Measurements from ENCODE around the gene CEP290. TPM values are rescaled to one million over a fixed set of nuclear protein-coding genes. Genes with fewer than 3 reads are reported as not detected.

The CEP290 gene
- total and polyA plus RNA-seq, 8 donors = 3.6 to 8.9 (median 4.4) TPM

DNA sequence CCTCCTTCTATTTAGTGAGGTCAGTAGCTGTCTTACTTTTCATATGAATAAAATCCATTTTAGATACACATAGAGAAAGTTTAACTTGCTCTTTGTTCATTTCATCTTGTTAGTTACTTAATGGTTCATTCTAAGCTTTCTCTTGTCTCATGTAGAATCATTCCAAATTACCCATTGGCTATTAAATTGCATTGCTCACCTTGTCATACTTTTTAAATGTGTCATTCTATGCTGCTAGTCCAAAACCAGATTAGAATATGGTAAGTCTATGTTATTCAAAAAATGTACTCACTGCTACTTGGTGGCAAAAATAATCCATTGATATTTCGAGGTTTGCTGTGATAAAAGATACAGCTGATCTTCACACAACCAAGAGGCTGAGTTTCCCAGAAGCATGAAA is 115.7 kb downstream of the CEP290 start:
- Histone ChIP-seq H3K4me1 (no peaks in the 10 kb centered on the region), H3K27me3 (no peaks in the 10 kb centered on the region), H3K9me3 (no peaks in the 10 kb centered on the region), H3K27ac (no peak overlapping the region), H3K36me3 (no peaks in the 10 kb centered on the region), H3K4me3 (no peak overlapping the region)
- 63 to 77% methylated on average over 1 of the region's 1 CpG for WGBS, 2 donors
- FAIRE-seq (no peak), DNase-seq (no peak), ATAC-seq (no peak)
- intact Hi-C loops (cut with DNase I) = no loop called here
- TF ChIP-seq, protein P1, sequence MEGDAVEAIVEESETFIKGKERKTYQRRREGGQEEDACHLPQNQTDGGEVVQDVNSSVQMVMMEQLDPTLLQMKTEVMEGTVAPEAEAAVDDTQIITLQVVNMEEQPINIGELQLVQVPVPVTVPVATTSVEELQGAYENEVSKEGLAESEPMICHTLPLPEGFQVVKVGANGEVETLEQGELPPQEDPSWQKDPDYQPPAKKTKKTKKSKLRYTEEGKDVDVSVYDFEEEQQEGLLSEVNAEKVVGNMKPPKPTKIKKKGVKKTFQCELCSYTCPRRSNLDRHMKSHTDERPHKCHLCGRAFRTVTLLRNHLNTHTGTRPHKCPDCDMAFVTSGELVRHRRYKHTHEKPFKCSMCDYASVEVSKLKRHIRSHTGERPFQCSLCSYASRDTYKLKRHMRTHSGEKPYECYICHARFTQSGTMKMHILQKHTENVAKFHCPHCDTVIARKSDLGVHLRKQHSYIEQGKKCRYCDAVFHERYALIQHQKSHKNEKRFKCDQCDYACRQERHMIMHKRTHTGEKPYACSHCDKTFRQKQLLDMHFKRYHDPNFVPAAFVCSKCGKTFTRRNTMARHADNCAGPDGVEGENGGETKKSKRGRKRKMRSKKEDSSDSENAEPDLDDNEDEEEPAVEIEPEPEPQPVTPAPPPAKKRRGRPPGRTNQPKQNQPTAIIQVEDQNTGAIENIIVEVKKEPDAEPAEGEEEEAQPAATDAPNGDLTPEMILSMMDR (IDR thresholded peaks at IDR 0.05) = no peak

DNA sequence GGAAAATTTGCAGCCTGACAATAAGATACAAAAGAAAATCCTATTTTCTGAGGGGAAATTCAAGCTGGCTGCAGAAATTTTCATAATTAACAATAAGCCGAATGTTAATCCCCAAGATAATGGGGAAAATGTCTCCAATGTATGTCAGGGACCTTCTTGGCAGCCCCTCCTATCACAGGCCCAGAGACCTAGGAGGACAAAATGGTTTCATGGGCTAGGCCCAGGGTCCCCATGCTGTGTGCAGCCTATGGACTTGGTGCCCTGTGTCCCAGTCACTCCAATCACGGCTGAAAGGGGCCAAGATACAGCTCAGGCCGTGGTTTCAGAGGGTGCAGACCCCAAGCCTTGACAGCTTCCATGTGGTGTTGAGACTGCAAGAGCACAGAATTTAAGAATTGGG is 123.9 kb downstream of the CEP290 start:
- no peak for FAIRE-seq

DNA sequence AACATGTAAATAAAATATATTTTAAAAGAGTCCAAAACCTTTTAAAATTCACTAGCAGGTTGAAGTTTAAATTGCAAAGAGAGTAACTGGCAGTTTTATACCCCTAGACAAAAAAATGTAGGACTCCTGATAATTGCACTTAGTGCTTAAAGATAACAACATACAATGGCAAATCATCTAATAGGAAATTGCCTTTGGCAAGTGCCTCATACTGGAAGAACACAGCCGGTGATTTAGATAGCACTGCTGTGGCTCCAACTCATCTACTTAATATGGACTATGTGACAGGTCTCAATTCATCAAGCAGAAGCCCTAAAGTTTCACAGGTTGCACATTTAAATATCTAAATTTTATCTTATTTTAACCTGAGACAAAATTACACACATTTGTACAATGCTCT is 126.1 kb downstream of the CEP290 start:
- no peak overlapping the region for H3K4me3 ChIP-seq
- H3K36me3 ChIP-seq = no peaks in the 10 kb centered on the region
- ATAC-seq = no peak
- WGBS, 2 donors = 0 to 6% methylated on average over 1 of the region's 1 CpG
- intact Hi-C loops (cut with DNase I) = no loop called here
- H3K27me3 ChIP-seq = no peaks in the 10 kb centered on the region
- H3K4me1 ChIP-seq = no peaks in the 10 kb centered on the region
- no peak overlapping the region for H3K27ac ChIP-seq
- no peak for FAIRE-seq
- TF ChIP-seq, protein P1 (IDR thresholded peaks at IDR 0.05) = no peak
- H3K9me3 ChIP-seq = no peaks in the 10 kb centered on the region
- no peak for DNase-seq

More for the DNA sequence above, 123.9 kb downstream of the CEP290 start:
- no peak overlapping the region for H3K27ac ChIP-seq
- intact Hi-C loops (cut with DNase I) = no loop called here
- ATAC-seq (no peak), DNase-seq (no peak)
- 66 to 74% methylated on average over 3 of the region's 3 CpGs for whole genome bisulfite sequencing, 2 donors
- H3K36me3 ChIP-seq = no peaks in the 10 kb centered on the region
- H3K4me3 ChIP-seq = no peak overlapping the region
- H3K9me3 ChIP-seq = no peaks in the 10 kb centered on the region
- TF ChIP-seq, protein P1 (IDR thresholded peaks at IDR 0.05) = no peak
- no peaks in the 10 kb centered on the region for H3K4me1 ChIP-seq
- H3K27me3 ChIP-seq = no peaks in the 10 kb centered on the region

DNA sequence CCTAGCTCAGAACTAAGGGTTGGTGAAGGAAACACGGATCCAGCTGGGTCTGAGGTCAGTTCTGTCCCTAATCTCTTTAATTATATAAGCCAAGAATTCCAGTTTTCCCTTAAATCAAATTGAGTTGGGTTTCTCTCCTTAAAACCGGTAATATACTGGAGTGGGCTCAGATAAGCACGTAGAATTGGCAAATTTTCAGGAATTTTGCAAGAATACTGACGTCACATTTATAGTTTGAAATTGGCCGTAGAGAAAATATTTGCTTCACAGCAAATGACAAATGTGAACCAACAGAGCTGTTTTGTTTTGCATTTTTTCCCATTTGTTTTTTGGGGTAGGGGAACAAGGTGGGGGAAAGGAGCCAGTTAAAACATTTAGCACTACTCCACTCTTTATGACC is 130.1 kb downstream of the CEP290 start:
- H3K9me3 ChIP-seq = no peaks in the 10 kb centered on the region
- no peaks in the 10 kb centered on the region for H3K36me3 ChIP-seq
- no peak for DNase-seq
- no peaks in the 10 kb centered on the region for H3K27me3 ChIP-seq
- ATAC-seq = no peak
- H3K27ac ChIP-seq = no peak overlapping the region
- whole genome bisulfite sequencing, 2 donors = 47 to 62% methylated on average over 5 of the region's 5 CpGs
- H3K4me3 ChIP-seq = no peak overlapping the region
- no peaks in the 10 kb centered on the region for H3K4me1 ChIP-seq
- TF ChIP-seq, protein P1 (IDR thresholded peaks at IDR 0.05) = no peak
- FAIRE-seq = no peak
- intact Hi-C loops (cut with DNase I) = no loop called here

DNA sequence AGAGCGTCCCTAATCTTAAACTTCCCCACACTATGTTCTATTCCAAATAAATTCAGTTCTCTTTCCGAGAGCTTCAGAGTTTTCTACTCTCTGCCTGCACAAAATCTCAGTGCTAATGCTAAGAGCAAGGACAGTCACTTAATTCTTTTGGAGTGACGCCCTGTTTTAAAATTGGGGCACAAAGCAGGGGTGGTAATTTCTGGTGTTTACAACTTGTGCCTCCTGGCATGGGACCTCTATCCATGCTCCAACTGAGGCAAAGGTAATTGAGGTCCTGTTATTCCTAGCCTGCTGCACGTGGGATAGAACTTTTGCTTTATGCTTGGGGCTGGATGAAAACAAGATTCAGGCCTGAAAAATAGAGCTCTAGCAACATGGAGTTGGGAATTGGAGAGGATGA is 135.5 kb downstream of the CEP290 start:
- ATAC-seq (no peak), FAIRE-seq (no peak), DNase-seq (no peak)
- Histone ChIP-seq H3K4me1 (no peaks in the 10 kb centered on the region), H3K4me3 (no peak overlapping the region), H3K27me3 (no peaks in the 10 kb centered on the region), H3K27ac (no peak overlapping the region), H3K9me3 (no peaks in the 10 kb centered on the region), H3K36me3 (no peaks in the 10 kb centered on the region)
- TF ChIP-seq, protein P1 (IDR thresholded peaks at IDR 0.05) = no peak
- 70 to 78% methylated on average over 4 of the region's 4 CpGs for WGBS, 2 donors
- intact Hi-C loops (cut with DNase I) = no loop called here
